Osteoblast (primary cell): ENCODE results near the gene GCNT4. TPM values are rescaled to one million over a fixed set of nuclear protein-coding genes. Genes with fewer than 3 reads are reported as not detected.

Experiments
- DNase-seq: peaks from one replicate; pipeline ENCODE4 v3.0.0; 2011; ENCODE audit warnings: low spot score, mixed read lengths; ENCODE audit not compliant: insufficient read length; ENCODE audit errors: missing footprints
- H2AFZ ChIP-seq: 2 replicates; pipeline ENCODE4 v1.6.0; 2011; ENCODE audit warnings: mild to moderate bottlenecking, low read length
- H3K27ac ChIP-seq: 2 replicates; pipeline ENCODE4 v1.5.1; 2011; ENCODE audit warnings: mild to moderate bottlenecking, low read depth, low read length, moderate library complexity
- H3K27me3 ChIP-seq: 2 replicates; pipeline ENCODE4 v1.6.0; 2012; ENCODE audit warnings: mild to moderate bottlenecking, control low read depth, inconsistent platforms, low read length, moderate library complexity; ENCODE audit not compliant: insufficient read depth
- H3K36me3 ChIP-seq: 2 replicates; pipeline ENCODE4 v1.5.1; 2011; ENCODE audit warnings: mild to moderate bottlenecking, low read length, control low read depth, moderate library complexity; ENCODE audit not compliant: insufficient read depth
- H3K4me1 ChIP-seq: 2 replicates; pipeline ENCODE4 v1.5.1; 2011; ENCODE audit warnings: mild to moderate bottlenecking, low read length, control low read depth, moderate library complexity; ENCODE audit not compliant: insufficient read depth
- H3K4me2 ChIP-seq: 2 replicates; pipeline ENCODE4 v1.6.0; 2011; ENCODE audit warnings: mild to moderate bottlenecking, low read length; ENCODE audit not compliant: insufficient read depth
- H3K4me3 ChIP-seq: fragments of 200-600 bp; sonication (generic); 3 replicates; pipeline ENCODE4 v1.5.1; 2012; ENCODE audit warnings: mild to moderate bottlenecking, low read length, inconsistent platforms; ENCODE audit not compliant: insufficient read depth
- H3K79me2 ChIP-seq: 2 replicates; pipeline ENCODE4 v1.6.0; 2012; ENCODE audit warnings: mild to moderate bottlenecking, low read length, control low read depth, inconsistent platforms; ENCODE audit not compliant: insufficient read depth
- H3K9me3 ChIP-seq: 2 replicates; pipeline ENCODE4 v1.5.1; 2011; ENCODE audit warnings: low read depth, low read length, control low read depth
- H4K20me1 ChIP-seq: 2 replicates; pipeline ENCODE4 v1.6.0; 2012; ENCODE audit warnings: mild to moderate bottlenecking, low read length, control low read depth; ENCODE audit not compliant: insufficient read depth
- total RNA-seq: library from RNA; depleted of rRNA; stranded (reverse); fragments of >200 nt; gene quantifications from 2 replicates; pipeline ENCODE4 v1.2.3, GENCODE V29; 2012
- TF ChIP-seq, protein P1 (sequence below): IDR thresholded peaks from 2 replicates; pipeline ENCODE4 v1.5.1; 2011; ENCODE audit warnings: mild to moderate bottlenecking, low read depth, low read length, moderate library complexity; ENCODE audit errors: extremely low read depth

GCNT4 gene
- total RNA-seq, 1 donor = 2.5 TPM

DNA sequence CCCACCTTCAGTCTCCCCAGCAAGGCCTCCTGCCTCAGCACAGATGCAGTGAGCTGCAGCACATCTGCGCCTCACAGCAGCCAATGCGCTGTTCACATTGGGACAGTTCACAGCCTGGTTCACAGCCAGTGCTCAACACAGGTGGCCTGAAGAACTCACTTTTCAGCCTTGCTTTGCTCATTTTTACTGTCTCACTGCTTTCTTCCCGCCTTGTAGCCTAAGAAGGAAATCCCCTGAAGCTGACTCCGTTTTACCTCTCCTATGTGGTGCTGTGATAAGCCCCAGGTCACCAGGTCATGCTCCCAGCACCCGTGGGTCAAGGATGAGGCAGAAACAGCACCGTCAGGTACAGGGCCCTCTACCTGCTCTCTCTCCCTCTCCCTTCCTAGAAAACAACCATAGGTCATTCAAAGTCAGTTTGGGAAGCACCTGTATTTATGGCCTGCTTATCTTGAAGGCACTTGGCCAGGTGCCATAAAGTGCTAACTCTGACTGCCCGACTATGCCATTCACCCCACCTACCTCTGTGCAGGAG lies 1.1 kb downstream of the GCNT4 start:
- H3K4me1 ChIP-seq = peaks cover 20% of the 10 kb centered on the region
- H4K20me1 ChIP-seq = no peaks in the 10 kb centered on the region
- no peak overlapping the region for H3K27ac ChIP-seq
- H3K9me3 ChIP-seq = no peaks in the 10 kb centered on the region
- no peaks in the 10 kb centered on the region for H3K27me3 ChIP-seq
- no peak overlapping the region for H3K4me2 ChIP-seq
- no peaks in the 10 kb centered on the region for H3K36me3 ChIP-seq
- no peaks in the 10 kb centered on the region for H3K79me2 ChIP-seq
- no peak overlapping the region for H3K4me3 ChIP-seq
- no peak overlapping the region for H2AFZ ChIP-seq
- DNase-seq = no peak
- TF ChIP-seq, protein P1, sequence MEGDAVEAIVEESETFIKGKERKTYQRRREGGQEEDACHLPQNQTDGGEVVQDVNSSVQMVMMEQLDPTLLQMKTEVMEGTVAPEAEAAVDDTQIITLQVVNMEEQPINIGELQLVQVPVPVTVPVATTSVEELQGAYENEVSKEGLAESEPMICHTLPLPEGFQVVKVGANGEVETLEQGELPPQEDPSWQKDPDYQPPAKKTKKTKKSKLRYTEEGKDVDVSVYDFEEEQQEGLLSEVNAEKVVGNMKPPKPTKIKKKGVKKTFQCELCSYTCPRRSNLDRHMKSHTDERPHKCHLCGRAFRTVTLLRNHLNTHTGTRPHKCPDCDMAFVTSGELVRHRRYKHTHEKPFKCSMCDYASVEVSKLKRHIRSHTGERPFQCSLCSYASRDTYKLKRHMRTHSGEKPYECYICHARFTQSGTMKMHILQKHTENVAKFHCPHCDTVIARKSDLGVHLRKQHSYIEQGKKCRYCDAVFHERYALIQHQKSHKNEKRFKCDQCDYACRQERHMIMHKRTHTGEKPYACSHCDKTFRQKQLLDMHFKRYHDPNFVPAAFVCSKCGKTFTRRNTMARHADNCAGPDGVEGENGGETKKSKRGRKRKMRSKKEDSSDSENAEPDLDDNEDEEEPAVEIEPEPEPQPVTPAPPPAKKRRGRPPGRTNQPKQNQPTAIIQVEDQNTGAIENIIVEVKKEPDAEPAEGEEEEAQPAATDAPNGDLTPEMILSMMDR = no peak

GRCh38 chr5:75050415-75050814 lies 1.9 kb downstream of the GCNT4 start:
- H3K4me3 ChIP-seq = no peak overlapping the region

DNA sequence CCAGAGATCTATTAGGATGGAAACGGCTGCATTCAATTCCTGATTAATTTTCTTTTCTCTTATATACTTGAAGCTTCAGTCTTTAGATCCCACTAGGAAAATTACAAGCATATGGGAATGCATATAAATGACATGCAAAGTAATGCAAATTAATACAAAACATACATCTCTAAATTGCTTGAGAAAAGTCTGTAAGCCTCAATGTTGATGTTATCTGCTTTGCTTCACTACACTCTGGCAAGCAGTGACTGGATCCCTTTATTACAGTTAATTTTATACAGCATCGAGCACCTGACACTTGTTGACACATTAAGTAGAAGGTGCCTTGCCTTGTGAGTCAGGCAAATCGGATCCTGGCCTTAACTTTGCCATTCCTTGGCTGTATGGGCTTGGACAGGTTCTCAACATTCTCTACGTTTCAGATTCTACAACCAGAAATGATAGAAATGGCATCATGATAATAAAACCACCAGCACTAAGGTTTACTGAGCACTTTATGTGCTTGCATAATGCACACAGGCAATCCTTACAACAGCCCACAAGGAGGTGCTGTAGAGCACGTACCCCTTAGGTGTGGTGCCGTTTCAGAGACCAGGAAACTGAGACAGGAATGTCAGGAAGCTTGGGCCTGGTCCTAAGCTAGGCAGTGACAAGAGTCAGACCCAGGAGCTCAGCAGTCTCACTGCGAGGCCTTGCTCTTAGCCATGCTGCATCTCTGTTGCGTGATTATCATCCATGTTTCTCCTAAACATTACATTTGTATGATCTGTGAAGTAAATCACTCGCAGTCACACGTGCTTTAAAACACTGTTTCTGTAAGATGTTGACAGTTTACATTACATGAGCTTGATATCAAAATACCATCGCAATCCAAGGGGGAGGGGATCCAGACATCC lies 2.7 kb downstream of the GCNT4 start:
- Histone ChIP-seq H3K9me3 (no peaks in the 10 kb centered on the region), H3K36me3 (no peaks in the 10 kb centered on the region), H3K4me3 (no peak overlapping the region), H3K27me3 (no peaks in the 10 kb centered on the region), H3K4me1 (peaks cover 20% of the 10 kb centered on the region), H3K4me2 (no peak overlapping the region), H2AFZ (peak overlapping the region; percentile 1), H4K20me1 (no peaks in the 10 kb centered on the region), H3K79me2 (no peaks in the 10 kb centered on the region), H3K27ac (no peak overlapping the region)
- DNase-seq = peak; percentile 88
- TF ChIP-seq, protein P1 = peak; percentile 83

More at GRCh38 chr5:75050415-75050814, 1.9 kb downstream of the GCNT4 start:
- no peaks in the 10 kb centered on the region for H3K27me3 ChIP-seq
- H3K4me2 ChIP-seq = no peak overlapping the region
- H3K79me2 ChIP-seq = no peaks in the 10 kb centered on the region
- no peak for DNase-seq
- no peaks in the 10 kb centered on the region for H3K36me3 ChIP-seq
- TF ChIP-seq, protein P1 = peak; percentile 15
- H3K9me3 ChIP-seq = no peaks in the 10 kb centered on the region
- no peaks in the 10 kb centered on the region for H4K20me1 ChIP-seq
- peaks cover 20% of the 10 kb centered on the region for H3K4me1 ChIP-seq
- H3K27ac ChIP-seq = no peak overlapping the region
- H2AFZ ChIP-seq = no peak overlapping the region

DNA sequence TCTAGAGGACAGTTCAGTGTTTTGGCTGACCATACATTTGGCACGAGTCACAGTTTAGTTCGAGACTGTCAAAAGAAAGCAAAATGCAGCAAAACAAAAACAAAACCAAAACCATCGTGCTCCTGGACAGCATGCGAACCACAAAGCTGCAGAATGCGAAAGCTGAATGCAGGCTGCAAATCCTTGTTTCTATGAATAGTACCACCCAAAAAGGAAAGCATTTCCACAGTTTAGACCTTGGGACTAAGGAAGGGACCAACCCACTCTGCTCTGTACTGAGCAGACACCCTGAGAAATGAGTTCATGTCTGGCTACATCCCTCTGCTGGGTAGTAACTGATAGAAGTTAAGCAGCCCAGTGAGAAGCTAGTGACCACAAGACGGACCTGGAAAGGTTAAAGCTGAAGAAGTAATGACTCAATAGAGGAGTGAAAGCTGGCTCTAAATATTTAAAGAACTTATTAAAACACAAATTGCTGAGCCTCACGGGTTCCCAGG lies 3.9 kb downstream of the GCNT4 start:
- H3K9me3 ChIP-seq = no peaks in the 10 kb centered on the region
- TF ChIP-seq, protein P1 = no peak
- peak overlapping the region; percentile 52 for H3K4me3 ChIP-seq
- H3K79me2 ChIP-seq = no peaks in the 10 kb centered on the region
- H3K36me3 ChIP-seq = no peaks in the 10 kb centered on the region
- peak; percentile 48 for DNase-seq
- H3K4me1 ChIP-seq = peaks cover 13% of the 10 kb centered on the region
- no peaks in the 10 kb centered on the region for H4K20me1 ChIP-seq
- peak overlapping the region; percentile 80 for H3K4me2 ChIP-seq
- peak overlapping the region; percentile 65 for H2AFZ ChIP-seq
- no peaks in the 10 kb centered on the region for H3K27me3 ChIP-seq
- H3K27ac ChIP-seq = no peak overlapping the region
